B cell (primary cell): ENCODE data around the gene CXCR3. TPM values are rescaled to one million over a fixed set of nuclear protein-coding genes. Genes with fewer than 3 reads are reported as not detected.

Experiments used
- ATAC-seq: fragments of 200-7000 bp; cut with Tn5 transposase; one replicate; pipeline ENCODE4 v1.10.0; 2021; ENCODE audit warnings: low read depth, mild to moderate bottlenecking, moderate number of reproducible peaks, moderate library complexity
- CTCF ChIA-PET: fragments of 350-600 bp; sonication (Branson Sonifier 250); formaldehyde crosslinking; loops from one replicate; lab custom pipeline; 2021; ENCODE audit warnings: antibody characterized with exemption, inconsistent platforms; lab: Charles Lee
- POLR2A ChIA-PET: fragments of 350-600 bp; sonication (Branson Sonifier 250); formaldehyde crosslinking; loops from one replicate; lab custom pipeline; 2021; ENCODE audit warnings: antibody characterized with exemption; lab: Charles Lee
- DNase-seq: peaks from one replicate; pipeline ENCODE4 v3.0.0; 2013
- H2AFZ ChIP-seq: 2 replicates; pipeline ENCODE4 v1.6.1; 2012; ENCODE audit warnings: mild to moderate bottlenecking, low read depth, low read length; ENCODE audit not compliant: insufficient read depth, poor library complexity, severe bottlenecking
- H3K27ac ChIP-seq, 2 donors: 1 replicate in 1 of 2; 2 replicates in 1 of 2; pipeline ENCODE4 v1.5.1; 2012 to 2013; ENCODE audit warnings: low read length in 2 of 2, mild to moderate bottlenecking in 2 of 2, moderate library complexity in 1 of 2
- H3K27me3 ChIP-seq, 4 experiments: fragments of 200-600 bp in 1 of 4; sonication (generic) in 1 of 4; replicated peaks in 1 of 4; 1 replicate in 2 of 4; 2 replicates in 2 of 4; pipeline versions ENCODE4 v1.6.1 to v1.7.0; 2013 to 2016; ENCODE audit warnings: low read length in 3 of 4, mild to moderate bottlenecking in 2 of 4, mixed read lengths in 1 of 4, moderate library complexity in 1 of 4; ENCODE audit not compliant: insufficient read depth in 4 of 4, control insufficient read depth in 3 of 4; ENCODE audit errors: control extremely low read depth in 1 of 4
- H3K36me3 ChIP-seq, 2 experiments: replicated peaks in 1 of 2; 1 replicate in 1 of 2; 2 replicates in 1 of 2; pipeline versions ENCODE4 v1.6.1 to v1.7.1; 2013; ENCODE audit warnings: low read length in 1 of 2; ENCODE audit not compliant: insufficient read depth in 2 of 2, control insufficient read depth in 1 of 2; ENCODE audit errors: control extremely low read depth in 1 of 2, extremely low read depth in 1 of 2
- H3K4me1 ChIP-seq, 2 donors: fragments of 200-600 bp in 1 of 2; sonication (generic) in 1 of 2; 1 replicate in 1 of 2; 2 replicates in 1 of 2; pipeline versions ENCODE4 v1.5.1 to v1.6.1; 2013 to 2017; ENCODE audit warnings: low read length in 2 of 2; ENCODE audit not compliant: control insufficient read depth in 2 of 2, insufficient read depth in 2 of 2
- H3K4me2 ChIP-seq: replicated peaks from 2 replicates; pipeline ENCODE3; 2012; ENCODE audit warnings: mild to moderate bottlenecking, low read depth, low read length; ENCODE audit not compliant: poor library complexity, severe bottlenecking
- H3K4me3 ChIP-seq, 5 experiments: fragments of 200-600 bp in 1 of 5; sonication (generic) in 1 of 5; 1 replicate in 3 of 5; 2 replicates in 2 of 5; pipeline versions ENCODE4 v1.5.1 to v1.7.0; 2011 to 2016; ENCODE audit warnings: low read length in 4 of 5, mild to moderate bottlenecking in 4 of 5, low read depth in 2 of 5, control low read depth in 1 of 5, moderate library complexity in 1 of 5; ENCODE audit not compliant: insufficient read depth in 1 of 5; ENCODE audit errors: control extremely low read depth in 1 of 5, extremely low read depth in 1 of 5
- H3K79me2 ChIP-seq: fragments of 200-600 bp; sonication (generic); one replicate; pipeline ENCODE4 v1.6.0; 2016; ENCODE audit warnings: low read length; ENCODE audit not compliant: control insufficient read depth, insufficient read depth
- H3K9ac ChIP-seq: fragments of 200-600 bp; sonication (generic); 2 replicates; pipeline ENCODE4 v1.6.1; 2017; ENCODE audit warnings: mild to moderate bottlenecking, low read length, moderate library complexity
- H3K9me3 ChIP-seq, 3 donors: one replicate each; pipeline versions ENCODE4 v1.6.1 to v1.7.1; 2013; ENCODE audit warnings: low read length in 2 of 3; ENCODE audit not compliant: control insufficient read depth in 2 of 3, insufficient read depth in 1 of 3; ENCODE audit errors: control extremely low read depth in 1 of 3
- H4K20me1 ChIP-seq: 2 replicates; pipeline ENCODE4 v1.6.0; 2012; ENCODE audit warnings: mild to moderate bottlenecking, low read length; ENCODE audit not compliant: insufficient read depth, control insufficient read depth, poor library complexity, severe bottlenecking
- H3K27ac Mint-ChIP-seq: one replicate; pipeline ENCODE4 v1.8.0; 2021; ENCODE audit warnings: mixed read lengths
- H3K27me3 Mint-ChIP-seq: one replicate; pipeline ENCODE4 v1.8.0; 2021; ENCODE audit warnings: mixed read lengths
- H3K4me1 Mint-ChIP-seq: one replicate; pipeline ENCODE4 v1.8.0; 2021; ENCODE audit warnings: mixed read lengths
- H3K4me3 Mint-ChIP-seq: one replicate; pipeline ENCODE4 v1.8.0; 2021; ENCODE audit warnings: mixed read lengths
- H3K9me3 Mint-ChIP-seq: one replicate; pipeline ENCODE4 v1.8.0; 2022; ENCODE audit warnings: mixed read lengths; ENCODE audit not compliant: insufficient read depth
- CTCF ChIP-seq: fragments of 200-600 bp; IDR thresholded peaks from one replicate; pipeline ENCODE4 v1.8.0; 2022; ENCODE audit warnings: antibody characterized with exemption, mild to moderate bottlenecking
- EZH2 ChIP-seq: IDR thresholded peaks from 2 replicates; pipeline ENCODE4 v1.6.1; 2012; ENCODE audit warnings: borderline replicate concordance, low read depth, mild to moderate bottlenecking, moderate library complexity, low read length; ENCODE audit not compliant: insufficient read depth, poor library complexity, severe bottlenecking
- WGBS: methylation state at CpG from one replicate; pipeline ENCODE4 v1.1.5; 2013; ENCODE audit warnings: missing lambda C conversion rate; ENCODE audit not compliant: insufficient coverage; 5-methylcytosine and 5-hydroxymethylcytosine counted together
- intact Hi-C: fragments of 100-400 bp; cut with micrococcal nuclease; formaldehyde crosslinking; loops from one replicate; pipeline ENCODE4 v1.10.0; 2022
- polyA minus RNA-seq: library from RNA; depleted of rRNA, polyadenylated mRNA; stranded (reverse); fragments of >200 nt; gene quantifications from 2 replicates; pipeline ENCODE4 v1.2.3, GENCODE V29; 2012
- polyA plus RNA-seq: library from polyadenylated mRNA; depleted of rRNA; stranded (reverse); fragments of >200 nt; gene quantifications from 2 replicates; pipeline ENCODE4 v1.2.3, GENCODE V29; 2012
- total RNA-seq, 2 donors: library from RNA; stranded (reverse); fragments of 120-200 nt in 1 of 2; gene quantifications; 1 replicate in 1 of 2; 2 replicates in 1 of 2; pipeline versions ENCODE4 v1.2.3 to v1.2.4, GENCODE V29; 2013 to 2022

Gene CXCR3
- total RNA-seq = 6.9 and 8.0 TPM in 2 replicates
- total RNA-seq (2013) = 4.7 TPM
- 3.4 and 8.7 TPM in 2 replicates for polyA plus RNA-seq
- polyA minus RNA-seq = 4.4 and 5.6 TPM in 2 replicates

DNA sequence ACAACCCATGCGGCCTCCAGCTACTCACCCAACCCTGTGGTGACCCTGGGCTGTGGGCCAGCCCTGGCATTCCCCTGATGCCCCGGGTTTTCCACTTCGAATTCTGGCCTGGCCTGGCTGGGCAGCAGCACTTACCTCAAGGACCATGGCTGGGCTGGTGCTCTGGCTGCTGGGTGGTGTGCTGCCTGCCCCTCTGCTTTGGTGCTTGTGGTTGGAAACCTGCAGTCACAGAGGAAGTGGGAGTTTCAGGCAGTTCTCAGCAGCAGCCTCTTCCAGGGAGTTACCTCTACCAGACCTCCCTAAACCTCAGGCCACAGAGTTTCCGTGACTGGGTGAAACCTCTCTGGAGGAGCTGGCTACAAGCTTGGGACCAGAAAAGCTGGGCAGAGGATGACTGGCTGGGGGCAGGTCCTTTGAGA is at the start of gene CXCR3:
CXCR3 (minus strand) TSS at position 209 of the 419 bp plus-strand sequence; CDS start at position 147, 62 bp downstream.
- peak; percentile 44 for DNase-seq
- peak within 1 kb of the TSS; percentile 22 for H3K9ac ChIP-seq
- intact Hi-C loops = no loop called here

More for the DNA sequence above, at the start of gene CXCR3:
- Histone ChIP-seq H3K9me3 (peaks cover 0 to 14% (median 0%) of the 10 kb centered on the region in 3 donors), H3K4me1 (peaks cover 45 to 63% of the 10 kb centered on the region in 2 donors), H2AFZ (no peak within 1 kb of the TSS), H3K27ac (peak within 1 kb of the TSS; percentile 72 to 83), H3K4me3 (peak within 1 kb of the TSS in 4 of 5 experiments; percentile 22 to 47 (median 32)), H3K79me2 (no peaks in the 10 kb centered on the region), H3K36me3 (no peaks in the 10 kb centered on the region), H3K4me2 (peak within 1 kb of the TSS; percentile 64), H4K20me1 (no peaks in the 10 kb centered on the region), H3K27me3 (no peaks in the 10 kb centered on the region)
- TF ChIP-seq CTCF (no peak), EZH2 (no peak)
- ChIA-PET CTCF (interaction anchor here (1.0 to 1.6 kb wide), 3 partner anchors 19 to 34 kb away, joined by 4 to 5 read pairs (median 4); no protein-coding TSS in a partner anchor), POLR2A (interaction anchor here (0.6 to 0.7 kb wide), 2 partner anchors 14 to 1270 kb away, joined by 3 to 4 read pairs; no protein-coding TSS in a partner anchor)
- 6% methylated on average over 2 of the region's 4 CpGs for WGBS
- H3K9me3 Mint-ChIP-seq = no peaks in the 10 kb centered on the region
- H3K4me1 Mint-ChIP-seq = peaks cover 56% of the 10 kb centered on the region
- H3K27me3 Mint-ChIP-seq = no peaks in the 10 kb centered on the region
- peak within 1 kb of the TSS; percentile 86 for H3K27ac Mint-ChIP-seq
- peak within 1 kb of the TSS; percentile 76 for H3K4me3 Mint-ChIP-seq
- peak; percentile 48 for ATAC-seq
